HG03354 (cell line): ENCODE results near the gene IPMK.

Source experiments
- ATAC-seq: cut with Tn5 transposase; IDR thresholded peaks from one replicate; pipeline ENCODE4 v1.9.1; 2021; ENCODE audit warnings: mild to moderate bottlenecking; ENCODE audit not compliant: unreplicated experiment, poor library complexity, severe bottlenecking

Gene IPMK

GRCh38 chr10:58267713-58268453, at the start of gene IPMK:
Gene IPMK (minus strand): TSS chr10:58267894. CDS start chr10:58267611, 283 bp downstream.
- ATAC-seq, result peak; percentile 60

GRCh38 chr10:58316874-58317273, 49.2 kb upstream of the IPMK start:
- no peak for ATAC-seq

- no peak for ATAC-seq
Observed at GRCh38 chr10:58311026-58311425, 43.3 kb upstream of the IPMK start.

GRCh38 chr10:58307676-58308075, 40.0 kb upstream of the IPMK start:
- ATAC-seq, result no peak

GRCh38 chr10:58305821-58306220, 38.1 kb upstream of the IPMK start:
- ATAC-seq, result no peak

- no peak for ATAC-seq
Observed at GRCh38 chr10:58304099-58304633, 36.5 kb upstream of the IPMK start.

- ATAC-seq, result no peak
Observed at GRCh38 chr10:58302254-58302653, 34.6 kb upstream of the IPMK start.

GRCh38 chr10:58300676-58301075, 33.0 kb upstream of the IPMK start:
- ATAC-seq, result no peak

- ATAC-seq, result peak; percentile 93
Observed at GRCh38 chr10:58299580-58299979, 31.9 kb upstream of the IPMK start.

- ATAC-seq, result no peak
Observed at GRCh38 chr10:58293989-58294388, 26.3 kb upstream of the IPMK start.

GRCh38 chr10:58291538-58292174, 24.0 kb upstream of the IPMK start:
- peak; percentile 94 for ATAC-seq

GRCh38 chr10:58282615-58283014, 14.9 kb upstream of the IPMK start:
- ATAC-seq, result peak; percentile 99

- ATAC-seq, result no peak
Observed at GRCh38 chr10:58281092-58281752, 13.5 kb upstream of the IPMK start.

- no peak for ATAC-seq
Observed at GRCh38 chr10:58280477-58280876, 12.8 kb upstream of the IPMK start.

GRCh38 chr10:58278962-58279307, 11.2 kb upstream of the IPMK start:
- ATAC-seq, result no peak

GRCh38 chr10:58278274-58278961, 10.7 kb upstream of the IPMK start:
- no peak for ATAC-seq

GRCh38 chr10:58275908-58276307, 8.2 kb upstream of the IPMK start:
- ATAC-seq, result no peak

- no peak for ATAC-seq
Observed at GRCh38 chr10:58275261-58275660, 7.6 kb upstream of the IPMK start.

- no peak for ATAC-seq
Observed at GRCh38 chr10:58269782-58270290, 2.1 kb upstream of the IPMK start.
